ENCODE measurements around the gene ZFAND2A. TPM values are rescaled to one million over a fixed set of nuclear protein-coding genes. Genes with fewer than 3 reads are reported as not detected.
"Not testable (repeated sequence)": the region's sequence is repeated elsewhere in the genome, so short reads cannot be mapped to it uniquely, and the experiment has no call there.

Gene ZFAND2A
- total RNA-seq, 1 donor from 2014 or later = 34.5 TPM

DNA sequence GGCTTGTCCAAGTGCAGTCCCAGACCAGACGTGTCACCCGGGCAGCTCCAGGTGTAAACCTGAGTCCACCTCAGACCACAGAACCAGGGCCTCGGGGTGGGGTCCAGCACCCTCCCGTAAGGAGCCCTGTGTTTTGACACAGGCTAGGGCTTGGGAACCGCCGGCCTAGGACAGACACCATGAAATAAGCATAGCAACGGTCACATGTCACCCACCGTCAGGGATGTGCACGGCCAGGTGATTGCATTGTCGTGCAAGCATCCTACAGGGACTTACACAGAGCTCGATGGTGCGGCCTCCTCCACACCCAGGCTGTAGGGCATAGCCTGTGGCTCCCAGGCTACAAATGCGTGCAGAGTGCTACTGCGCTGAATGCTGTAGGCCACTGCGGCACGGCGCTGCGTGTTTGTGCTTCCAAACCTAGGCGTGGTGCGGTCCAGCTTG lies 10.6 kb downstream of the ZFAND2A start:
- Mint-ChIP-seq H3K4me3 (ENCODE audit: unreplicated experiment) (no peak overlapping the region), H3K36me3 (ENCODE audit: unreplicated experiment) (peaks cover 4% of the 10 kb centered on the region), H3K27ac (ENCODE audit: unreplicated experiment) (no peak overlapping the region), H3K9me3 (ENCODE audit: unreplicated experiment) (peaks cover under 1% of the 10 kb centered on the region), H3K27me3 (ENCODE audit: unreplicated experiment) (peaks cover 5% of the 10 kb centered on the region), H3K4me1 (ENCODE audit: low read depth, unreplicated experiment) (no peaks in the 10 kb centered on the region)
- DNase-seq = no peak
- TF ChIP-seq, protein P1, sequence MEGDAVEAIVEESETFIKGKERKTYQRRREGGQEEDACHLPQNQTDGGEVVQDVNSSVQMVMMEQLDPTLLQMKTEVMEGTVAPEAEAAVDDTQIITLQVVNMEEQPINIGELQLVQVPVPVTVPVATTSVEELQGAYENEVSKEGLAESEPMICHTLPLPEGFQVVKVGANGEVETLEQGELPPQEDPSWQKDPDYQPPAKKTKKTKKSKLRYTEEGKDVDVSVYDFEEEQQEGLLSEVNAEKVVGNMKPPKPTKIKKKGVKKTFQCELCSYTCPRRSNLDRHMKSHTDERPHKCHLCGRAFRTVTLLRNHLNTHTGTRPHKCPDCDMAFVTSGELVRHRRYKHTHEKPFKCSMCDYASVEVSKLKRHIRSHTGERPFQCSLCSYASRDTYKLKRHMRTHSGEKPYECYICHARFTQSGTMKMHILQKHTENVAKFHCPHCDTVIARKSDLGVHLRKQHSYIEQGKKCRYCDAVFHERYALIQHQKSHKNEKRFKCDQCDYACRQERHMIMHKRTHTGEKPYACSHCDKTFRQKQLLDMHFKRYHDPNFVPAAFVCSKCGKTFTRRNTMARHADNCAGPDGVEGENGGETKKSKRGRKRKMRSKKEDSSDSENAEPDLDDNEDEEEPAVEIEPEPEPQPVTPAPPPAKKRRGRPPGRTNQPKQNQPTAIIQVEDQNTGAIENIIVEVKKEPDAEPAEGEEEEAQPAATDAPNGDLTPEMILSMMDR (IDR thresholded peaks at IDR 0.05; ENCODE audit: partially characterized antibody, unreplicated experiment) = no peak

DNA sequence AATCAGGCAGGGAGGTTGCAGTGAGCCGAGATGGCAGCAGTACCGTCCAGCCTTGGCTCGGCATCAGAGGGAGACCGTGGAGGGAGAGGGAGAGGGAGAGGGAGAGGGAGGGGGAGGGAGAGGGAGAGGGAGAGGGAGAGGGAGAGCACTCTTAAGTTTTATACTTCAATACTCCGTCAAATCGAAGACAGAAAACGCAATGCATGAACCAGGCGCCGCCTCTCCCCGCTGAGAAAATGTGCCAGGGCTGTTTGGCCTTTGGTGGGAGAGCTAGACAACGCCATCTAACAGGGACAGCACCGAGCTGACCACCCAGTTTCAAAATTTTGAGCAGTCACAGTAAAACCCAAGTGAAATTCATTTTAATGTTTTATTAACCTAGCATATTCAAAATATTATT lies 12.1 kb downstream of the ZFAND2A start:
- not testable (repeated sequence) for H3K4me3 Mint-ChIP-seq (ENCODE audit: unreplicated experiment); H3K4me1 Mint-ChIP-seq (ENCODE audit: low read depth, unreplicated experiment); H3K27ac Mint-ChIP-seq (ENCODE audit: unreplicated experiment); DNase-seq; H3K27me3 Mint-ChIP-seq (ENCODE audit: unreplicated experiment); H3K36me3 Mint-ChIP-seq (ENCODE audit: unreplicated experiment); H3K9me3 Mint-ChIP-seq (ENCODE audit: unreplicated experiment)

DNA sequence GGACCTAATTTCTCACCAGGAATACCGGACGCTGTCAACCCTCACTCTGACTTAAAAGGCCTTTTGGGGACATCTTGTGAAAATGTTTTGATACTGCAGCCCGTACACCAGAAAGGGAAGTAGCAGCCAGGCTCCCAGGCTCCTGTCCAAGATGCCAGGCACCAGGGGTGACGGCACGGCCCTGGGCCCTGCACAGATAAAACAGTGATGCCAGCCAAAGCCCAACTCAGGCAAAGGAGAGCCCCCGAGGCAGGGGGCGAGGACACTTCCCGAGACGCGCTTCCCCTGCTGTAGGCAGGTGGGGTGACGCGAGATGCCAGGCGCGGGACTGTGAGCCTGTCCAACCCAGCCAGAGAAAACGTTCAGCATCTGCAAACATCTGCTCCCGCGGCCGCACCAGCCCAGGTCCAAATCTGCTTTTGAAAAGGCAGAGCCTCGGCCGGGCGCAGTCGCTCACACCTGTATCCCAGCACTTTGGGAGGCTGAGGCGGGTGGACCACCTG lies 15.7 kb downstream of the ZFAND2A start:
- Mint-ChIP-seq H3K27me3 (ENCODE audit: unreplicated experiment) (peaks cover 5% of the 10 kb centered on the region), H3K4me1 (ENCODE audit: low read depth, unreplicated experiment) (peaks cover 7% of the 10 kb centered on the region), H3K27ac (ENCODE audit: unreplicated experiment) (peak overlapping the region; percentile 66), H3K4me3 (ENCODE audit: unreplicated experiment) (no peak overlapping the region), H3K36me3 (ENCODE audit: unreplicated experiment) (peaks cover 8% of the 10 kb centered on the region), H3K9me3 (ENCODE audit: unreplicated experiment) (peaks cover 7% of the 10 kb centered on the region)
- DNase-seq = no peak
- TF ChIP-seq, protein P1 (IDR thresholded peaks at IDR 0.05; ENCODE audit: partially characterized antibody, unreplicated experiment) = no peak

DNA sequence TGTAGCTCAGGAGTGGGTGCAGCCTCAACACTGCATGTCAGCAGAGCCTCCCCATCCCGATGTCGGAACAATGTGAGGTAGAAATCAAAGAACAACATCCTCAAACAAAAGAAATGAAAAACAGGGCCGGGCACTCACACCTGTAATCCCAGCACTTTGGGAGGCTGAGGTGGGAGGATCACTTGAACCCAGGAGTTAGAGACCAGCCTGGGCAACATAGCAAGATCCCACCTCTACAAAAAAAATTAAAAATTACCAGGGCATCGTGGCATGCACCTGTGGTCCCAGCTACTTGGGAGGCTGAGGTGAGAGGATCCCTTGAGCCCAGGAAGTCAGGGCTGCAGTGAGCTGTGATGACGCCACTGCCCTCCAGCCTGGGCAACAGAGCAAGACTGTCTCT lies 17.0 kb downstream of the ZFAND2A start:
- not testable (repeated sequence) for DNase-seq

DNA sequence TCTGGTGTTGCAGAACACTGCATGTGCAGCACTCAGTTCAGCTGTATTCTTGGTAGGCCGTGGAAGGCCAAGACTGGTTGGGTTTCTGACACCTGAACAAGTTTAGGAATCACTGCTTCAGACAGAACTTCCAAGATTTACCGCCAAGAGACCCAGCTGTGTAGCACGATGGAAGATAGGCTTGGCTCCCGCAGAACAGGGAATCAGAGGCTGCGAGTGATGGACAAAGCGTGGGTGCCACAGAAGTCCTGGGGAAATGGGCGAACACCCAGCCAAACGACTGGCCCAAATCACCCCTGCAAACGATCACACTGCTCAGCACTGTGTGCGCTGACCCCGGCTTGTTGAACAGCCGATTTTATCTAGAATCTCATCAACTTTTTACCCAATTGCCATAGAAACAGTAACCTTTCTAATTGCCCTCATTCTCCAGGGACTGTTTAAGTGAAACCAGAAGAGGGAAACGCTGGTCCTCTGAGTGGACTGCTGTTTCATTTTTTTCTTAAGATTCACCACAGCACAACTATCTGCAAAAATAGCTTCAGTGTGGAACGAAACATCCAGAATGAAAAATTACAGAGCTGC lies 17.9 kb downstream of the ZFAND2A start:
- H3K4me1 Mint-ChIP-seq (ENCODE audit: low read depth, unreplicated experiment) = peaks cover 9% of the 10 kb centered on the region
- peaks cover 3% of the 10 kb centered on the region for H3K36me3 Mint-ChIP-seq (ENCODE audit: unreplicated experiment)
- H3K9me3 Mint-ChIP-seq (ENCODE audit: unreplicated experiment) = peaks cover 7% of the 10 kb centered on the region
- DNase-seq = no peak
- TF ChIP-seq, protein P1 (IDR thresholded peaks at IDR 0.05; ENCODE audit: partially characterized antibody, unreplicated experiment) = no peak
- H3K27me3 Mint-ChIP-seq (ENCODE audit: unreplicated experiment) = peaks cover 2% of the 10 kb centered on the region
- H3K27ac Mint-ChIP-seq (ENCODE audit: unreplicated experiment) = no peak overlapping the region
- H3K4me3 Mint-ChIP-seq (ENCODE audit: unreplicated experiment) = peak overlapping the region; percentile 43

More for the DNA sequence above, 17.0 kb downstream of the ZFAND2A start:
- H3K27ac Mint-ChIP-seq (ENCODE audit: unreplicated experiment); H3K4me1 Mint-ChIP-seq (ENCODE audit: low read depth, unreplicated experiment); H3K9me3 Mint-ChIP-seq (ENCODE audit: unreplicated experiment); H3K4me3 Mint-ChIP-seq (ENCODE audit: unreplicated experiment); H3K27me3 Mint-ChIP-seq (ENCODE audit: unreplicated experiment); H3K36me3 Mint-ChIP-seq (ENCODE audit: unreplicated experiment): not testable (repeated sequence)

DNA sequence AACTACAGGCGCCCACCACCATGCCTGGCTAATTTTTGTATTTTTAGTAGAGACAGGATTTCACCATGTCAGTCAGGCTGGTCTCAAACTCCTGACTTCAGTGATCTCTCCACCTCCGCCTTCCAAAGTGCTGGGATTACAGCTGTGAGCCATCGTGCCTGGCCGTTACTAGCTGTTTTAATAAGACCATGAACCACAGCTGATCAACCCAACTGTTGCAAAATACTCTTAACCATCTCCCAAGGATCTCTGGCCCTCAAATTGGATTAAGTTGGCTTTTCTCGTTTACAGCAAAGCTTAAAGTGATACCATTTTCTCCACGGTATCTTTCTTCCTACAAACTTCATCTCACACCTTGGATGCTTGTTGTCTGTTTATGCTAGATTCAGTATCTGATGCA lies 18.3 kb downstream of the ZFAND2A start:
- Mint-ChIP-seq H3K4me1 (ENCODE audit: low read depth, unreplicated experiment) (peaks cover 14% of the 10 kb centered on the region), H3K4me3 (ENCODE audit: unreplicated experiment) (peak overlapping the region; percentile 43), H3K36me3 (ENCODE audit: unreplicated experiment) (peaks cover 3% of the 10 kb centered on the region), H3K9me3 (ENCODE audit: unreplicated experiment) (peaks cover 7% of the 10 kb centered on the region), H3K27me3 (ENCODE audit: unreplicated experiment) (peaks cover 2% of the 10 kb centered on the region), H3K27ac (ENCODE audit: unreplicated experiment) (no peak overlapping the region)
- DNase-seq = no peak
- TF ChIP-seq, protein P1 (IDR thresholded peaks at IDR 0.05; ENCODE audit: partially characterized antibody, unreplicated experiment) = no peak
